ENCODE results near the gene ATF7IP2. TPM values are rescaled to one million over a fixed set of nuclear protein-coding genes. Genes with fewer than 3 reads are reported as not detected.

Gene ATF7IP2
- total and polyA plus RNA-seq, 4 experiments from 2014 or later, result 51.1 to 170 (median 83.0) TPM

GRCh38 chr16:10509534-10510025 lies 123.7 kb downstream of the ATF7IP2 start:
- Mint-ChIP-seq H3K9me3 (peaks cover 0 to 3% (median 0%) of the 10 kb centered on the region in 8 donors), H3K27me3 (peaks cover 1 to 4% of the 10 kb centered on the region in 2 donors), H3K36me3 (no peaks in the 10 kb centered on the region), H3K4me1 (peaks cover 3 to 6% (median 5%) of the 10 kb centered on the region in 4 donors), H3K4me3 (peak overlapping the region in 1 of 8 donors; percentile 5), H3K27ac (no peak overlapping the region)
- H3K27ac ChIP-seq (ENCODE audit: low read depth, low read length), result no peak overlapping the region
- H3K4me3 ChIP-seq (ENCODE audit: low read length in 2 of 2), result no peak overlapping the region
- POLR2A ChIA-PET (ENCODE audit: partially characterized antibody), result interaction anchor here (0.6 to 1.6 kb wide), 2 partner anchors 123 to 194 kb away, joined by 3 to 10 read pairs; partner anchors contain the start of gene ATF7IP2
- H3K9me3 ChIP-seq (ENCODE audit: control insufficient read depth in 1 of 2, low read length in 2 of 2), result no peaks in the 10 kb centered on the region
- no peaks in the 10 kb centered on the region for H3K4me1 ChIP-seq (ENCODE audit: insufficient read depth, low read length)
- H3K27me3 ChIP-seq (ENCODE audit: insufficient read depth, low read length), result no peaks in the 10 kb centered on the region
- CTCF ChIA-PET (ENCODE audit: partially characterized antibody), result interaction anchor here (0.5 to 13.3 kb wide), 17 partner anchors 10 to 1943 kb away, joined by 3 to 279 read pairs (median 6); partner anchors contain the start of gene ATF7IP2
- no peaks in the 10 kb centered on the region for H3K36me3 ChIP-seq (ENCODE audit: insufficient read depth, low read length)
- DNase-seq, result peak; percentile 52 to 72 (median 66)
- intact Hi-C loops (cut with micrococcal nuclease), result no loop called here

- POLR2A ChIA-PET (ENCODE audit: partially characterized antibody), result interaction anchor here (1.6 kb wide), 1 partner anchor 195 kb away, joined by 10 read pairs; no protein-coding TSS in a partner anchor
- peaks cover 0 to 3% (median 0%) of the 10 kb centered on the region in 8 donors for H3K9me3 Mint-ChIP-seq
- DNase-seq, result no peak
- peaks cover 0 to 7% (median 4%) of the 10 kb centered on the region in 4 donors for H3K4me1 Mint-ChIP-seq
- CTCF ChIA-PET (ENCODE audit: partially characterized antibody), result interaction anchor here (1.0 to 13.3 kb wide), 15 partner anchors 10 to 1943 kb away, joined by 4 to 279 read pairs (median 6); partner anchors contain the start of gene ATF7IP2
- no peaks in the 10 kb centered on the region for H3K9me3 ChIP-seq (ENCODE audit: control insufficient read depth in 1 of 2, low read length in 2 of 2)
- H3K27ac ChIP-seq (ENCODE audit: low read depth, low read length), result no peak overlapping the region
- intact Hi-C loops (cut with micrococcal nuclease), result no loop called here
- H3K27ac Mint-ChIP-seq, result peak overlapping the region in 1 of 7 donors; percentile 29
- no peak overlapping the region for H3K4me3 ChIP-seq (ENCODE audit: low read length in 2 of 2)
- no peaks in the 10 kb centered on the region for H3K4me1 ChIP-seq (ENCODE audit: insufficient read depth, low read length)
- no peaks in the 10 kb centered on the region for H3K27me3 ChIP-seq (ENCODE audit: insufficient read depth, low read length)
- H3K36me3 Mint-ChIP-seq, result no peaks in the 10 kb centered on the region
- H3K27me3 Mint-ChIP-seq, result peaks cover 2 to 4% of the 10 kb centered on the region in 2 donors
- H3K4me3 Mint-ChIP-seq, result no peak overlapping the region
- no peaks in the 10 kb centered on the region for H3K36me3 ChIP-seq (ENCODE audit: insufficient read depth, low read length)
These were observed 124.4 kb downstream of the ATF7IP2 start for GRCh38 chr16:10510279-10510678.

- Histone ChIP-seq H3K36me3 (ENCODE audit: insufficient read depth, low read length) (no peaks in the 10 kb centered on the region), H3K27ac (ENCODE audit: low read depth, low read length) (no peak overlapping the region), H3K9me3 (ENCODE audit: control insufficient read depth in 1 of 2, low read length in 2 of 2) (no peaks in the 10 kb centered on the region), H3K4me1 (ENCODE audit: insufficient read depth, low read length) (no peaks in the 10 kb centered on the region), H3K27me3 (ENCODE audit: insufficient read depth, low read length) (no peaks in the 10 kb centered on the region), H3K4me3 (ENCODE audit: low read length in 2 of 2) (no peak overlapping the region)
- H3K4me1 Mint-ChIP-seq, result peaks cover 0 to 7% (median 4%) of the 10 kb centered on the region in 4 donors
- H3K27ac Mint-ChIP-seq, result peak overlapping the region in 1 of 7 donors; percentile 72
- no peak for DNase-seq
- intact Hi-C loops (cut with micrococcal nuclease), result no loop called here
- H3K36me3 Mint-ChIP-seq, result no peaks in the 10 kb centered on the region
- ChIA-PET CTCF (ENCODE audit: partially characterized antibody) (interaction anchor here (1.0 to 13.3 kb wide), 4 partner anchors 10 to 256 kb away, joined by 3 to 279 read pairs (median 88); no protein-coding TSS in a partner anchor), POLR2A (ENCODE audit: partially characterized antibody) (no interaction called here)
- H3K27me3 Mint-ChIP-seq, result peaks cover 2 to 4% of the 10 kb centered on the region in 2 donors
- no peak overlapping the region for H3K4me3 Mint-ChIP-seq
- no peaks in the 10 kb centered on the region for H3K9me3 Mint-ChIP-seq
These were observed 126.0 kb downstream of the ATF7IP2 start for GRCh38 chr16:10511829-10512228.

- intact Hi-C loops (cut with micrococcal nuclease), result loop anchor here (1.0 kb wide), 1 partner anchor 223 kb away; no protein-coding TSS in a partner anchor
- Histone ChIP-seq H3K36me3 (ENCODE audit: insufficient read depth, low read length) (no peaks in the 10 kb centered on the region), H3K27me3 (ENCODE audit: insufficient read depth, low read length) (no peaks in the 10 kb centered on the region), H3K27ac (ENCODE audit: low read depth, low read length) (no peak overlapping the region), H3K4me1 (ENCODE audit: insufficient read depth, low read length) (no peaks in the 10 kb centered on the region), H3K9me3 (ENCODE audit: control insufficient read depth in 1 of 2, low read length in 2 of 2) (no peaks in the 10 kb centered on the region), H3K4me3 (ENCODE audit: low read length in 2 of 2) (no peak overlapping the region)
- Mint-ChIP-seq H3K36me3 (no peaks in the 10 kb centered on the region), H3K27me3 (peaks cover 2 to 3% of the 10 kb centered on the region in 2 donors), H3K27ac (no peak overlapping the region), H3K9me3 (no peaks in the 10 kb centered on the region), H3K4me1 (peaks cover 0 to 4% (median 2%) of the 10 kb centered on the region in 4 donors), H3K4me3 (no peak overlapping the region)
- peak in 4 of 5 donors; percentile 38 to 50 (median 48) for DNase-seq
- POLR2A ChIA-PET (ENCODE audit: partially characterized antibody), result interaction anchor here (1.4 kb wide), 1 partner anchor 11 kb away, joined by 3 read pairs; no protein-coding TSS in a partner anchor
- CTCF ChIA-PET (ENCODE audit: partially characterized antibody), result interaction anchor here (0.7 to 13.3 kb wide), 24 partner anchors 10 to 404 kb away, joined by 3 to 279 read pairs (median 3); partner anchors contain the start of gene NUBP1
These were observed 128.7 kb downstream of the ATF7IP2 start for GRCh38 chr16:10514369-10515055.

- Mint-ChIP-seq H3K4me3 (no peak overlapping the region), H3K27me3 (peaks cover 1 to 2% of the 10 kb centered on the region in 2 donors), H3K27ac (no peak overlapping the region), H3K4me1 (peaks cover 0 to 4% (median 3%) of the 10 kb centered on the region in 4 donors), H3K9me3 (no peaks in the 10 kb centered on the region), H3K36me3 (no peaks in the 10 kb centered on the region)
- DNase-seq, result no peak
- POLR2A ChIA-PET (ENCODE audit: partially characterized antibody), result no interaction called here
- no peaks in the 10 kb centered on the region for H3K36me3 ChIP-seq (ENCODE audit: insufficient read depth, low read length)
- H3K27me3 ChIP-seq (ENCODE audit: insufficient read depth, low read length), result no peaks in the 10 kb centered on the region
- CTCF ChIA-PET (ENCODE audit: partially characterized antibody), result interaction anchor here (9.2 kb wide), 1 partner anchor 218 kb away, joined by 171 read pairs; no protein-coding TSS in a partner anchor
- H3K27ac ChIP-seq (ENCODE audit: low read depth, low read length), result no peak overlapping the region
- no peak overlapping the region for H3K4me3 ChIP-seq (ENCODE audit: low read length in 2 of 2)
- intact Hi-C loops (cut with micrococcal nuclease), result no loop called here
- no peaks in the 10 kb centered on the region for H3K9me3 ChIP-seq (ENCODE audit: control insufficient read depth in 1 of 2, low read length in 2 of 2)
- no peaks in the 10 kb centered on the region for H3K4me1 ChIP-seq (ENCODE audit: insufficient read depth, low read length)
These were observed 132.0 kb downstream of the ATF7IP2 start for GRCh38 chr16:10517868-10518267.

- intact Hi-C loops (cut with micrococcal nuclease), result no loop called here
- H3K27ac Mint-ChIP-seq, result no peak overlapping the region
- no peak for DNase-seq
- Histone ChIP-seq H3K36me3 (ENCODE audit: insufficient read depth, low read length) (no peaks in the 10 kb centered on the region), H3K27ac (ENCODE audit: low read depth, low read length) (no peak overlapping the region), H3K4me1 (ENCODE audit: insufficient read depth, low read length) (no peaks in the 10 kb centered on the region), H3K27me3 (ENCODE audit: insufficient read depth, low read length) (no peaks in the 10 kb centered on the region), H3K9me3 (ENCODE audit: control insufficient read depth in 1 of 2, low read length in 2 of 2) (no peaks in the 10 kb centered on the region), H3K4me3 (ENCODE audit: low read length in 2 of 2) (no peak overlapping the region)
- H3K4me3 Mint-ChIP-seq, result no peak overlapping the region
- H3K36me3 Mint-ChIP-seq, result no peaks in the 10 kb centered on the region
- CTCF ChIA-PET (ENCODE audit: partially characterized antibody), result no interaction called here
- H3K27me3 Mint-ChIP-seq, result peaks cover 1 to 2% of the 10 kb centered on the region in 2 donors
- POLR2A ChIA-PET (ENCODE audit: partially characterized antibody), result no interaction called here
- peaks cover 0 to 4% (median 3%) of the 10 kb centered on the region in 4 donors for H3K4me1 Mint-ChIP-seq
- no peaks in the 10 kb centered on the region for H3K9me3 Mint-ChIP-seq
These were observed 132.7 kb downstream of the ATF7IP2 start for GRCh38 chr16:10518479-10519041.

- CTCF ChIA-PET (ENCODE audit: partially characterized antibody), result no interaction called here
These were observed 133.4 kb downstream of the ATF7IP2 start for GRCh38 chr16:10519297-10519696.

More at GRCh38 chr16:10519297-10519696, 133.4 kb downstream of the ATF7IP2 start:
- Mint-ChIP-seq H3K27ac (no peak overlapping the region), H3K9me3 (no peaks in the 10 kb centered on the region), H3K27me3 (peaks cover 1 to 2% of the 10 kb centered on the region in 2 donors), H3K36me3 (no peaks in the 10 kb centered on the region), H3K4me3 (no peak overlapping the region), H3K4me1 (peaks cover 0 to 4% (median 3%) of the 10 kb centered on the region in 4 donors)
- DNase-seq, result no peak
- POLR2A ChIA-PET (ENCODE audit: partially characterized antibody), result no interaction called here
- Histone ChIP-seq H3K9me3 (ENCODE audit: control insufficient read depth in 1 of 2, low read length in 2 of 2) (no peaks in the 10 kb centered on the region), H3K36me3 (ENCODE audit: insufficient read depth, low read length) (no peaks in the 10 kb centered on the region), H3K4me3 (ENCODE audit: low read length in 2 of 2) (no peak overlapping the region), H3K4me1 (ENCODE audit: insufficient read depth, low read length) (no peaks in the 10 kb centered on the region), H3K27me3 (ENCODE audit: insufficient read depth, low read length) (no peaks in the 10 kb centered on the region), H3K27ac (ENCODE audit: low read depth, low read length) (no peak overlapping the region)
- intact Hi-C loops (cut with micrococcal nuclease), result no loop called here
